Panc1 (cell line): ENCODE data around the gene LAMTOR1. TPM values are rescaled to one million over a fixed set of nuclear protein-coding genes. Genes with fewer than 3 reads are reported as not detected.

Source experiments
- ATAC-seq: fragments of 200-7000 bp; cut with Tn5 transposase; 2 replicates; pipeline ENCODE4 v1.9.1; 2020; ENCODE audit warnings: mild to moderate bottlenecking, moderate library complexity
- BruUV-seq: library from RNA; stranded (reverse); fragments of 400-500 nt; replicated peaks from 2 replicates; lab custom pipeline; 2021; lab: Mats Ljungman, UMichigan
- CTCF ChIA-PET: fragments of 300-600 bp; sonication (Branson Sonifier 250); formaldehyde crosslinking; loops from one replicate; lab custom pipeline; 2022; ENCODE audit warnings: antibody characterized with exemption; lab: Charles Lee
- POLR2A ChIA-PET: fragments of 300-600 bp; sonication (Branson Sonifier 250); formaldehyde crosslinking; loops from one replicate; lab custom pipeline; 2022; ENCODE audit warnings: antibody characterized with exemption; lab: Charles Lee
- DNase-seq: peaks from one replicate; pipeline ENCODE4 v3.0.0-alpha.2; 2010; ENCODE audit warnings: low read depth, low spot score
- H3K27ac ChIP-seq: 2 replicates; pipeline ENCODE4 v1.5.1; 2011; ENCODE audit warnings: mild to moderate bottlenecking, low read length, inconsistent platforms
- H3K27me3 ChIP-seq: fragments of 200-500 bp; sonication (Bioruptor generic); 2 replicates; pipeline ENCODE4 v1.6.0; 2014; ENCODE audit warnings: low read length, inconsistent platforms; ENCODE audit not compliant: control insufficient read depth, insufficient read depth
- H3K36me3 ChIP-seq: fragments of 200-500 bp; sonication (Bioruptor generic); 2 replicates; pipeline ENCODE4 v1.5.1; 2014; ENCODE audit warnings: inconsistent platforms, mild to moderate bottlenecking, low read length, moderate library complexity; ENCODE audit not compliant: control insufficient read depth, insufficient read depth
- H3K4me1 ChIP-seq: 2 replicates; pipeline ENCODE4 v1.5.1; 2011; ENCODE audit warnings: inconsistent platforms, mild to moderate bottlenecking, low read length, moderate library complexity; ENCODE audit not compliant: control insufficient read depth, insufficient read depth
- H3K4me3 ChIP-seq, 2 experiments: 2 replicates each; pipeline ENCODE4 v1.5.1; 2011 to 2012; ENCODE audit warnings: low read depth in 2 of 2, low read length in 2 of 2, mild to moderate bottlenecking in 2 of 2, inconsistent platforms in 1 of 2, moderate library complexity in 1 of 2
- H3K9me3 ChIP-seq: fragments of 200-500 bp; sonication (Bioruptor generic); 2 replicates; pipeline ENCODE4 v1.5.1; 2014; ENCODE audit warnings: low read depth, mild to moderate bottlenecking, inconsistent platforms, low read length, moderate library complexity; ENCODE audit not compliant: control insufficient read depth, insufficient read depth
- CTCF ChIP-seq: fragments of 450-650 bp; IDR thresholded peaks from 2 replicates; pipeline ENCODE4 v1.5.1; 2017; ENCODE audit warnings: mild to moderate bottlenecking
- POLR2AphosphoS5 ChIP-seq: IDR thresholded peaks from 2 replicates; pipeline ENCODE4 v1.6.1; 2012; ENCODE audit warnings: mild to moderate bottlenecking, low read depth, low read length, moderate library complexity
- REST ChIP-seq, 2 experiments: IDR thresholded peaks; 2 replicates each; pipeline ENCODE4 v1.6.1; 2011 to 2012; ENCODE audit warnings: low read depth in 2 of 2, control low read depth in 1 of 2, low read length in 1 of 2, mild to moderate bottlenecking in 1 of 2, moderate library complexity in 1 of 2; ENCODE audit not compliant: insufficient read depth in 1 of 2
- SIN3A ChIP-seq: IDR thresholded peaks from 2 replicates; pipeline ENCODE4 v1.6.1; 2012; ENCODE audit warnings: low read depth, mild to moderate bottlenecking, low read length, moderate library complexity, borderline replicate concordance; ENCODE audit not compliant: insufficient read depth
- TCF7L2 ChIP-seq: IDR thresholded peaks from 2 replicates; pipeline ENCODE4 v1.6.1; 2011; ENCODE audit warnings: mild to moderate bottlenecking, low read depth, low read length, inconsistent platforms
- in situ Hi-C: cut with HindIII; loops from 2 replicates; pipeline ENCODE4 v1.10.0; 2016; ENCODE audit warnings: low sequenced_read_pairs, low pct_unique_long_range_greater_than_20kb
- intact Hi-C: fragments of 100-400 bp; cut with micrococcal nuclease; formaldehyde crosslinking; loops from one replicate; pipeline ENCODE4 v1.10.0; 2022; ENCODE audit not compliant: unreplicated experiment
- total RNA-seq: library from RNA; stranded (reverse); gene quantifications from one replicate; pipeline ENCODE4 v1.2.1, GENCODE V29; 2021; ENCODE audit not compliant: unreplicated experiment

The LAMTOR1 gene
- total RNA-seq, 1 experiment from 2014 or later, result 126 TPM

GRCh38 chr11:72091292-72091691, 11.8 kb downstream of the LAMTOR1 start:
- no peak for TF ChIP-seq TCF7L2
- peak; percentile 92 for TF ChIP-seq CTCF
- ATAC-seq, result peak; percentile 92
- in situ Hi-C loops (no loop called here), intact Hi-C loops (no loop called here)
- Histone ChIP-seq H3K27ac (no peak overlapping the region), H3K27me3 (no peaks in the 10 kb centered on the region), H3K4me3 (no peak overlapping the region), H3K36me3 (no peaks in the 10 kb centered on the region), H3K9me3 (no peaks in the 10 kb centered on the region), H3K4me1 (no peaks in the 10 kb centered on the region)
- no peak for DNase-seq
- ChIA-PET CTCF (interaction anchor here (0.6 to 2.7 kb wide), 4 partner anchors 9 to 77 kb away, joined by 3 to 25 read pairs (median 3); partner anchors contain the start of gene ANAPC15), POLR2A (no interaction called here)
- no TSS peak for BruUV-seq

GRCh38 chr11:72088076-72088808, 14.9 kb downstream of the LAMTOR1 start:
- POLR2A ChIA-PET, result no interaction called here
- ATAC-seq, result no peak
- Histone ChIP-seq H3K27me3 (no peaks in the 10 kb centered on the region), H3K36me3 (no peaks in the 10 kb centered on the region), H3K9me3 (no peaks in the 10 kb centered on the region), H3K27ac (no peak overlapping the region), H3K4me3 (no peak overlapping the region), H3K4me1 (no peaks in the 10 kb centered on the region)
- no peak for TF ChIP-seq POLR2AphosphoS5
- TF ChIP-seq TCF7L2, result no peak
- TF ChIP-seq REST (IDR thresholded peaks at IDR 0.05; ENCODE audit: insufficient read depth in 1 of 2, low read depth in 2 of 2, low read length in 1 of 2), result no peak
- no peak for TF ChIP-seq SIN3A
- TF ChIP-seq CTCF, result no peak
- CTCF ChIA-PET, result no interaction called here
- DNase-seq, result no peak
- intact Hi-C loops, result no loop called here
- in situ Hi-C loops, result no loop called here
- BruUV-seq, result no TSS peak
